Natural killer cell treated with Interleukin-12 subunit alpha and Interleukin-12 subunit beta and Interleukin-15 and Interleukin-18, amount 100 ng/mL, for 72 hours (primary cell): ENCODE results near the gene TMEM117. TPM values are rescaled to one million over a fixed set of nuclear protein-coding genes. Genes with fewer than 3 reads are reported as not detected.
"Not testable (repeated sequence)": the region's sequence is repeated elsewhere in the genome, so short reads cannot be mapped to it uniquely, and the experiment has no call there.

Source experiments
- ATAC-seq, 2 donors: fragments of 150-1000 bp; cut with Tn5 transposase in 1 of 2; sonication (Bioruptor Pico), chemical (Tn5 transposase) in 1 of 2; 2 replicates each; pipeline ENCODE4 v1.10.0; 2021
- DNase-seq: peaks from one replicate; pipeline ENCODE4 v3.0.0; 2022; ENCODE audit warnings: low spot score
- H3K27ac Mint-ChIP-seq, 2 donors: 1 replicate in 1 of 2; 2 replicates in 1 of 2; pipeline ENCODE4 v1.8.0; 2022; ENCODE audit warnings: mixed read lengths in 2 of 2, mild to moderate bottlenecking in 1 of 2, moderate library complexity in 1 of 2
- H3K27me3 Mint-ChIP-seq, 2 donors: 1 replicate in 1 of 2; 2 replicates in 1 of 2; pipeline ENCODE4 v1.8.0; 2022; ENCODE audit warnings: mixed read lengths in 2 of 2
- H3K36me3 Mint-ChIP-seq: one replicate; pipeline ENCODE4 v1.8.0; 2022; ENCODE audit warnings: mixed read lengths
- H3K4me1 Mint-ChIP-seq, 2 donors: 1 replicate in 1 of 2; 2 replicates in 1 of 2; pipeline ENCODE4 v1.8.0; 2022; ENCODE audit warnings: low read depth in 2 of 2, mixed read lengths in 2 of 2, mild to moderate bottlenecking in 1 of 2
- H3K4me3 Mint-ChIP-seq: one replicate; pipeline ENCODE4 v1.8.0; 2022; ENCODE audit warnings: mixed read lengths
- H3K9me3 Mint-ChIP-seq: 2 replicates; pipeline ENCODE4 v1.8.0; 2022; ENCODE audit warnings: mixed read lengths
- total RNA-seq, 2 donors: library from RNA; stranded (reverse); gene quantifications; one replicate each; pipeline ENCODE4 v1.2.3, GENCODE V29; 2022

TMEM117 gene
- total RNA-seq, 2 donors from 2014 or later = 2.4 to 5.0 TPM

DNA sequence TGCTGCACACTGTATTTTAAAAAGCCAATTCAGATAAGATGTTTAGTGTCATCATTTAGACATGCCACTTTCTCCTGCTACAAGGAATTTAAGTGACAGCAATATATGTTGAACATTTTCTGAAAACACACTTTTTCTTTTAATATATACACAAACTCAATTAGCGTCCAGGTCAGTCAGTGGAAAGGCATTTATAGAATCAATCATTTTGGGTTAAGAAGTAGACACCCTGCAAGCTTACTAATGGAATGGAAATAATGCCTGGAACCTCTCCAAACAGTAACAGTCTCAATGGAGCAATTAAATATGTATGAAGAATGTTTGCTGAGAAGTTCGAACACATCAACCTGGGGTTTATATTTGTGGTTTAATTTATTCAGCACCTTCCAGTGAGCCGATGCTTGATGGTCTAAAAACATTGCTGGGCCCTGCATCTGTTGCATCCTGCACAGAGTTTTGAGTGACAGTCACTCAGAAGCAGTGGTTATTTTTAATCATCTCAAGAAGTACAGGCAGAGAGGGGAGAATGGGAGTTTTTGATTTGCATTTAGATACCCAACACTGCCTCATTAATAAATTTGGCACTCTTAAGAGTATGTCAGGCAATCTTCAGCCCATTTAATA is 410.7 kb downstream of the TMEM117 start:
- Mint-ChIP-seq H3K27ac (no peak overlapping the region), H3K27me3 (no peaks in the 10 kb centered on the region), H3K9me3 (peaks cover 8% of the 10 kb centered on the region), H3K4me1 (no peaks in the 10 kb centered on the region), H3K4me3 (no peak overlapping the region), H3K36me3 (peaks cover 5% of the 10 kb centered on the region)
- DNase-seq (no peak), ATAC-seq (no peak)

DNA sequence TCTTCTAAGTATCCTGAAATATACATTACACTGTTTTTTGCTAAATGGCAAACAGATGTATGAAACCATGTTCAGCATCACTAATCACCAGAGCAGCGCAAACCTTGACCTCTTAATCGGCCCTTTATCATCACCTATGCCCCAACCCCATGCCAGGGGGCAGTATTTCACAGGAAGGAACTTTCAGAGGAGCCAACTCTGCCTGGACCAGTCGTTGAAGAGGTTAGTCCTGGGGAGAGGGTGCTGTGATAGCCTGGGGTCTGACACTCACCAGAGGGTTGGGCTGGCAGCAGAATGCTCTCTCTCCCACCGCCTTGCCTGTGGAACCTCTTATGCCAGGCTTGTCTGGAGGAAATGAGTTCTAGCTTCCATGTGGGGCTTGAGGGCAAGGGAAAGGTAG is 411.7 kb downstream of the TMEM117 start:
- H3K36me3 Mint-ChIP-seq = peaks cover 5% of the 10 kb centered on the region
- no peak for DNase-seq
- H3K4me1 Mint-ChIP-seq = no peaks in the 10 kb centered on the region
- no peak overlapping the region for H3K27ac Mint-ChIP-seq
- H3K4me3 Mint-ChIP-seq = no peak overlapping the region
- ATAC-seq = no peak
- H3K9me3 Mint-ChIP-seq = peaks cover 8% of the 10 kb centered on the region
- no peaks in the 10 kb centered on the region for H3K27me3 Mint-ChIP-seq

DNA sequence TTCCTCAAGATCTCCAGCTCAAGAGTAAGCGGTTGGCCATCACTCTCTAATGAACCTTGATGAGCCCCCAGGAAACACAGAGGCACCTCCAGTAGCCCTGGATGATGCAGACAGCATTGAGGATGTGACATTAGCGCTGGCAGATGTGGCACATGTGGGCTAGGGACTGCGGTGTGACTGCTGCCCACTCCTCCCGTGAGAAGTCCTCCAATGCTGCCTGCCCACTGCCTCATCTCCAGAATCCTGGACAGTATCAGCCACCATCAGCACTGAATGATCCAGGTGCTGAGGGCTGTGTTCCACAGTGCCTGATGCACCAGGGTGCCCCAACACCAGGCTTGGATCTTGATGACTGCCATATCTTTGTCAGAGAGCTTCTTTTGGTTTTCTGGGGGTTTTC is 412.6 kb downstream of the TMEM117 start:
- H3K36me3 Mint-ChIP-seq = peaks cover 5% of the 10 kb centered on the region
- H3K27ac Mint-ChIP-seq = no peak overlapping the region
- H3K27me3 Mint-ChIP-seq = no peaks in the 10 kb centered on the region
- ATAC-seq (no peak), DNase-seq (no peak)
- no peak overlapping the region for H3K4me3 Mint-ChIP-seq
- H3K4me1 Mint-ChIP-seq = no peaks in the 10 kb centered on the region
- peaks cover 8% of the 10 kb centered on the region for H3K9me3 Mint-ChIP-seq

DNA sequence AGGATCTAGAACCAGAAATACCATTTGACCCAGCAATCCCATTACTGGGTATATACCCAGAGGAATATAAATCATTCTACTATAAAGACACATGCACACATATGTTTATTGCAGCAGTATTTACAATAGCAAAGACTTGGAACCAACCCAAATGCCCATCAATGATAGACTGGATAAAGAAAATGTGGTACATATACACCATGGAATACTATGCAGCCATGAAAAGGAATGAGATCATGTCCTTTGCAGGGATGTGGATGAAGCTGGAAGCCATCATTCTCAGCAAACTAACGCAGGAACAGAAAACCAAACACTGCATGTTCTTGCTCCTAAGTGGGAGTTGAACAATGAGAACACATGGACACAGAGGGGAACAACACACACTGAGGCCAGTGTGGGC is 414.6 kb downstream of the TMEM117 start:
- DNase-seq, H3K4me3 Mint-ChIP-seq, ATAC-seq, H3K4me1 Mint-ChIP-seq, H3K27me3 Mint-ChIP-seq, H3K9me3 Mint-ChIP-seq, H3K27ac Mint-ChIP-seq, H3K36me3 Mint-ChIP-seq: not testable (repeated sequence)

DNA sequence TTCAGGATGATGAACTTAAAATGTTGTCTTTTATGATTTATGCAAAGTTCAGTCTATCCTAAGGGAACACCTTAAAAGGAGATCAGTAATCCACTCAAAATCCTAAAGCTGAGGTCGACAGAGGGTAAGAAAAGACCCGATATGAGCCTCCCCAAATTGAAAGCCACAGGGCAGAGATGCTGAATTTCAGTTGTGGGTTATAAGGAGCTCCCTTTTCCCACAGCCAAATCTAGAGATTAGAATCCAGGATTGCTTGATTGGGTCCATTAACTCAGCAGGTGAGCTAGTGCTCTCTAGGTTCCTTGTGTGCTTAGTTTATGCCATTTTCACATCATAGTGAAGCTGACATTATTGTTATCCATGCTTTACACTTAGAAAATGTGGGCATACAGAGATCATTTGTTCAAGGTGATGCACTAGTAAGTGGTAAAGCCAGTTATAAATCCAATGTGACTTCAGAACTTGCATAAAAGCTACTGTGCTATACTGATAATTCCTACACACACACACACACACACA is 417.5 kb downstream of the TMEM117 start:
- H3K4me3 Mint-ChIP-seq = no peak overlapping the region
- no peak for DNase-seq
- H3K36me3 Mint-ChIP-seq = peaks cover 5% of the 10 kb centered on the region
- no peak for ATAC-seq
- H3K4me1 Mint-ChIP-seq = no peaks in the 10 kb centered on the region
- peaks cover 5% of the 10 kb centered on the region for H3K9me3 Mint-ChIP-seq
- no peaks in the 10 kb centered on the region for H3K27me3 Mint-ChIP-seq
- H3K27ac Mint-ChIP-seq = no peak overlapping the region

DNA sequence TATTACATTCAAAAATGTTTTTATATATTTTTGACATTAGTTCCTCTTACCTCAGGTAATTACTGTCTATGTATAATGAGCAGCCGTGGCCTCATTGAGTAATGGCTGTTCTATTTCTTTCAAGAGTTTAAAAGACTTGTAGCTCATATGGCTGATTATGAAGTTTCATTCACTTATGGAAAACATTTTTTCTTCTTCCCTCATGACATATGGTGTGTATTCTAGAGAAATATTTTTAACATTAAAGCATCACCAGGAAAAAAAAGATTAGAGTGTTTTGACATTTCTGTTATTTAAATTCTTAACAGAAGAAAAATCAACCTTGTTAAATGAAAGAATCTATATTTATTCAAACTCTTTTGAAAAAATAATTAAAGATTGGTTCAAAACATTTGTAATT is 422.4 kb downstream of the TMEM117 start:
- no peak for DNase-seq
- Mint-ChIP-seq H3K27ac (no peak overlapping the region), H3K4me3 (no peak overlapping the region), H3K9me3 (no peaks in the 10 kb centered on the region), H3K27me3 (no peaks in the 10 kb centered on the region), H3K36me3 (no peaks in the 10 kb centered on the region), H3K4me1 (no peaks in the 10 kb centered on the region)
- no peak for ATAC-seq

DNA sequence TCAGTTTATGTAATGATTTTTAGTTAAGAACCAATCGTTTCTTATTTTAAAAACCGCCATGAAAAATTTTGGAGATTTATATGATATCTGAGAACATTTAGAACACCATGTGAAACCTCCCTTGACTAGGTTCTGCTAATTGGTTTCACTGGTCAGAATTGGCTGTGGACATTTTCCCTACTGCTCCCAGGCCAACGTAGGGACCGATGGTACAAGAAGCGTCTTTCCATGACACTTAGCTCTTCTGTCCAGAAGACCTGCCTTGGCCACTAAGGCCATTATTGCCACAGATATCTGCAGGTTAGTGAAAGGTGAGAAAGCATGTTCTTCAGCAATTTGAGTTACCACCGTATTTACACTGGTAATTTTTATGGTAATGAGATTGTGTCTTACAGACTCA is 424.0 kb downstream of the TMEM117 start:
- Mint-ChIP-seq H3K27ac (no peak overlapping the region), H3K9me3 (no peaks in the 10 kb centered on the region), H3K4me3 (no peak overlapping the region), H3K27me3 (no peaks in the 10 kb centered on the region), H3K4me1 (no peaks in the 10 kb centered on the region), H3K36me3 (no peaks in the 10 kb centered on the region)
- ATAC-seq = no peak
- DNase-seq = no peak

DNA sequence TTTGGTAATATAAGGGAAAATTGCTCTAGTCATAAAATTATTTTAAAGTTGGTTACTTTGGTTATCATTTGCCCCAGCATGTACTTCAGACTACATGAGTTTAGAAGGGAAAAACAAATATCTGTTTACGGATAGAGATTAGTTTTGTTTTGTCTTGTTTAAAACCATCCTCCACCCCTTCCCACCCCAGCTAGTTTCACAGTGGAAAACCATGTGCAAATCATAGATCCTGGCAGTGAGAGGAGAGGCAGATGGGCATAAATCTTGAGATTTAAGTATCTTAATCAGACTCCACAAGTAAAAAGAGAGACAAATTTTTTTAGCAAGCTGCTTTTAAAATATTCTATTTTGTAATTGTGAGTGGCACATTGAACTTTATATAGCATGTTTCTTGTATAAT is 424.7 kb downstream of the TMEM117 start:
- no peak overlapping the region for H3K27ac Mint-ChIP-seq
- H3K27me3 Mint-ChIP-seq = no peaks in the 10 kb centered on the region
- ATAC-seq (no peak), DNase-seq (no peak)
- H3K4me1 Mint-ChIP-seq = no peaks in the 10 kb centered on the region
- no peak overlapping the region for H3K4me3 Mint-ChIP-seq
- peaks cover 4% of the 10 kb centered on the region for H3K9me3 Mint-ChIP-seq
- H3K36me3 Mint-ChIP-seq = no peaks in the 10 kb centered on the region

DNA sequence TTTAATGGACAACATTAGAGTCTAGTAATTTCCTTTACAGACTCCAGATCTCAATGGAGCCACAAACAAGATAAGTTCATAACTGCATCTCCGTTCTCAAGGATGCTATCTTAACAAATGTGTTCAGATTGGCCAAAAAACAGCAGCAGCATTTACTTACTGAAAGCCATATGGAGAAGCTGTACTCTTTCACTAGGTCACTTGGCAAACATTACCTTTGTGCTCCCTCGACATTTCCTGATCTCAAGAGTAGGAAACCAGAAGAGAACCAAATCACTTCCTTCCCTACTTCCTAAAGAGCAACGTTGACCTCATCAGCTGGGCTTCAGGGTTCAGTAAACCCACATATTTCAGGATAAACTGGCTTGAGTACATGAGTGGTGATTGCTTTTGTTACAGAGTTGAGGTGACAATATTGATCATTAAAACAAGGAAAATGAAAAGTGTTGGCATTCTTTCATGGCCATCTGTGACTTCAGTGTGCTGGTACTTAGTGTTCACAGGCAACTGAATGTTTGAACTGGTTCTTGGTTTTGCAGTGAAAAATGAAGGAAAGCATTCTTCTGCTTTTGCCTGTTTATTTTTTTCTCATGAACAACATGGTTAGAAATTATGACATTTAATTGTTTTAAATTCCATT is 449.6 kb downstream of the TMEM117 start:
- DNase-seq (no peak), ATAC-seq (no peak)
- Mint-ChIP-seq H3K27ac (no peak overlapping the region), H3K27me3 (no peaks in the 10 kb centered on the region), H3K36me3 (peaks cover 1% of the 10 kb centered on the region), H3K4me3 (no peak overlapping the region), H3K4me1 (peaks cover 3 to 9% of the 10 kb centered on the region in 2 donors), H3K9me3 (peaks cover 9% of the 10 kb centered on the region)

DNA sequence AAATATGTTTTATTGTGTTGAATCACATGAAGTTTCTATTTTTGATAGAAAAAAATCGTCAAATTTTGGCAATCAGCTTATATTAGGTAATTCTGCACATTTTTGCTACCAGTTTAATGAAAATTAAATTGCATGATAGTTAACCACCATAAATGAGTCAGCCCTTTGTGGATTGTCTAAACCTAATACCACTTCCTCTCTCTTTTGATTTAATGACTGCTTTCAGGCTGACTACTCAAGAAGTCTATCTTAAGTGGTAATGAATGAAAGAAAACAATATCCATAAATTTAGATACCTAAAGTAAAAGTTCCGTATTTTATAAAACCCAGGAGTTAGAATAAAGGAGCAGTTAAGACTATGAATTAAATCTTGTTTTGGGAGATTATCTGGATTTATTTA is 450.5 kb downstream of the TMEM117 start:
- Mint-ChIP-seq H3K36me3 (no peaks in the 10 kb centered on the region), H3K9me3 (peaks cover 9% of the 10 kb centered on the region), H3K27me3 (no peaks in the 10 kb centered on the region), H3K27ac (no peak overlapping the region), H3K4me1 (peaks cover 3 to 9% of the 10 kb centered on the region in 2 donors), H3K4me3 (no peak overlapping the region)
- ATAC-seq (no peak), DNase-seq (no peak)

DNA sequence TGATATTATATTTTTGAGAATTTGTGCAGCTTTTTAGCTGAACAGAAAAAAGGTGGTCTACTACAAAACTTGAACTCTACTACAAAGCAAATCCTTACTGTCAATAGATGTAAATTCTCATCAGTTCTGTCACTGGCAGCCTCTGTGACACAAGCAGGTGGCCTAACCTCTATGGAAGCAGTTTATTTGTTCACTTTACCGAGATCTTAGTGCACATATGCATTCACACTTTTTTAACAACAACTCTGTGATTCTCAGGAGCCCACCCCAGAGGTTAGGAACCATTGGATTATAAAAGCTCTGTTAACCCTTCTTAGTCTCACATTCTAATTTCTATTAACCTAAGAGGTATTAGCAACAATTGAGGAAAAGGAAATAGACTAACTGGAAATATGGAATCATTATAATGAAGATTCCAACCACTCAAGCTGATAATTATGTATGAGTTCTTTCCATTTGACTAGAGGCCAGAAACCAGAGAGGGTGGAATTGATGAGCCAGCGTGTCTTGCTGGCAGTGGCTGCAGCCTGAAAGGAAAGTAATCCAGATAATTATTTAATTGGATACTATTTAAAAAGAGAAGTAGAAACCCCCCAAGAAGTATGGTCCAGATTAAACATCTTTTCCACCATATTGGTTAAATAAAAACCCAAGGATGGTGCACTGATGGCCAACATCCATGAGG is 451.1 kb downstream of the TMEM117 start:
- no peak overlapping the region for H3K27ac Mint-ChIP-seq
- H3K4me3 Mint-ChIP-seq = no peak overlapping the region
- H3K4me1 Mint-ChIP-seq = peaks cover 3 to 9% of the 10 kb centered on the region in 2 donors
- no peak for DNase-seq
- ATAC-seq = no peak
- H3K36me3 Mint-ChIP-seq = no peaks in the 10 kb centered on the region
- H3K27me3 Mint-ChIP-seq = no peaks in the 10 kb centered on the region
- peaks cover 9% of the 10 kb centered on the region for H3K9me3 Mint-ChIP-seq

DNA sequence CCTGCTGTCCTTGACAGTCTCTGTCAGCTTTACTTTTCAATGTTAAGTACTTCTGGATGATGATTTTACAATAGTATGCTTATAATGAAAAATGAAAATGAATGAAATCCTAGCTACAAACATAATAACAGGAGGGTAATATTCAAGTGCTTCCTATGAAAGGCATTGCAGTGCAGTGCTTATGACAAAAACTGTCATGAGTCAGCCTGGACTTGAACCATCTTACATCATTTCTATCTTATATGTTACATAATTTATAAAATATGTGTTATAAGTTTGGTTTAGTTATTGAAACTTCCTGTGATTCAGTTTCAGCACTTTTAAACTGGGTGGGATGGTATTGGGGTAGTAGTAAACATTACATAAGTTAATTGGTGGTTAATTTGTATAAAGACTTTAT is 451.7 kb downstream of the TMEM117 start:
- Mint-ChIP-seq H3K27me3 (no peaks in the 10 kb centered on the region), H3K27ac (no peak overlapping the region), H3K4me3 (no peak overlapping the region), H3K9me3 (peaks cover 8% of the 10 kb centered on the region), H3K4me1 (peaks cover 3 to 9% of the 10 kb centered on the region in 2 donors), H3K36me3 (no peaks in the 10 kb centered on the region)
- ATAC-seq (no peak), DNase-seq (no peak)

DNA sequence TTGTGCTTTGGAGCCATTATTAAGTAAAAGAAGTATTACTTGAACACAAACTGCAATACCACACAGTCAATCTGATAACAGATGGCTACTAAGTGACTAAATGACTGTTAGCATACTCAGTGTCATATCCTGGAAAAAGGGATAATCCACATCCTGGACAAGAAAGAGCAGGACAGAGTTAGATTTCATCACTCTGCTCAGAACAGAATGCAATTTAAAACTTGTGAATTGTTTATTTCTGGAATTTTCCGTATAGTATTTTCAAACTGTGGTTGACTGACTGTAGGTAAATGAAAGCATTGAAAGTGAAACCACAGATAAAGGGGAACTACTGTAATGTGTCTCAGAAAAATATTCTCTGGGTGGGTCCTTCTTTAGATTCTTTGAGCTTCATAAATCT is 458.8 kb downstream of the TMEM117 start:
- Mint-ChIP-seq H3K9me3 (peaks cover 21% of the 10 kb centered on the region), H3K4me1 (no peaks in the 10 kb centered on the region), H3K27ac (no peak overlapping the region), H3K36me3 (peaks cover 7% of the 10 kb centered on the region), H3K4me3 (no peak overlapping the region), H3K27me3 (no peaks in the 10 kb centered on the region)
- DNase-seq = no peak
- ATAC-seq = no peak

DNA sequence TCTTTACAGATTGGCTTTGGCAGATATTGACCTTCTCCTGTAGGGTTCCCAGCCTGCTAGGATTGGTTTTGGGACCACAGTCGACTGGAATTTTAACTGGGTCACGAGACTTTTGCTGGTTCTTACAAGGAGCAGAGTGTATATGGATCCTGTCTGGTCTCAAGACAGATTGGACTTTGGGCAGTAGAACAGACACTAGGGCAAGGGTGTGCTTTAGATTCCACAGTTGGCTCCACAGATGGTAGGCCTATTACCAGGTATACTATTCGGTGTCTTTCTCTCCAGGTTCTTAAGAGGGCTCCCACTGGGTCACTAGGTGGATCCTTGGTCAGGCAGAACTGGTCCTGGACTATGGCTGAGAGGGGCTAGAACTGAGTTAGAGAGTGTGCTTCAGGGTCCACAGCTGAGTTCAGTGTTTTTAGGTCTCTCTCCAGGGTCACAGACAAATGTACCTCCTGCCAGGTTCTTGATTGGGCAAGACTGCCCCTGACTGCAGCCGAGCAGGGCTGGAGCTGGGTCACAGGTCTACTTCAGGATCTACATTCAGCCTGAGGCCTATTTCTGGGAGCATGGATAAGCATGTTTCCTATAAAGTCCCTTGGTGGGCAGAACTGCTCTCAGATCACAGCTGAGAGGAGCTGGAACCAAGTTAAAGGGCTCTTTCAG is 460.2 kb downstream of the TMEM117 start:
- H3K27ac Mint-ChIP-seq = no peak overlapping the region
- H3K36me3 Mint-ChIP-seq = peaks cover 7% of the 10 kb centered on the region
- no peak for DNase-seq
- no peak for ATAC-seq
- H3K4me1 Mint-ChIP-seq = no peaks in the 10 kb centered on the region
- no peaks in the 10 kb centered on the region for H3K27me3 Mint-ChIP-seq
- peaks cover 16% of the 10 kb centered on the region for H3K9me3 Mint-ChIP-seq
- no peak overlapping the region for H3K4me3 Mint-ChIP-seq
